GM18505 (cell line): ENCODE results near the gene CCDC171.

Experiments used
- ATAC-seq: cut with Tn5 transposase; IDR thresholded peaks from one replicate; pipeline ENCODE4 v1.9.1; 2021; ENCODE audit not compliant: unreplicated experiment
- POLR2A ChIP-seq: IDR thresholded peaks from 4 replicates; pipeline ENCODE4 v1.6.1; 2011; ENCODE audit warnings: borderline replicate concordance; ENCODE audit not compliant: insufficient read depth, insufficient read length; ENCODE audit errors: extremely low read depth

The CCDC171 gene

GRCh38 chr9:15885464-15885863 is 332.6 kb downstream of the CCDC171 start:
- ATAC-seq, result no peak
- no peak for TF ChIP-seq POLR2A

- no peak for ATAC-seq
- no peak for TF ChIP-seq POLR2A
These were observed 336.7 kb downstream of the CCDC171 start for GRCh38 chr9:15889555-15889954.

- ATAC-seq, result no peak
- no peak for TF ChIP-seq POLR2A
These were observed 348.7 kb downstream of the CCDC171 start for GRCh38 chr9:15901572-15901971.

- ATAC-seq, result no peak
- no peak for TF ChIP-seq POLR2A
These were observed 356.5 kb downstream of the CCDC171 start for GRCh38 chr9:15909297-15909696.

- ATAC-seq, result no peak
- TF ChIP-seq POLR2A, result no peak
These were observed 362.9 kb downstream of the CCDC171 start for GRCh38 chr9:15915711-15916110.

GRCh38 chr9:15927161-15927560 is 374.3 kb downstream of the CCDC171 start:
- no peak for TF ChIP-seq POLR2A
- ATAC-seq, result no peak

- ATAC-seq, result no peak
- no peak for TF ChIP-seq POLR2A
These were observed 382.9 kb downstream of the CCDC171 start for GRCh38 chr9:15935661-15936305.

- TF ChIP-seq POLR2A, result no peak
- ATAC-seq, result no peak
These were observed 383.6 kb downstream of the CCDC171 start for GRCh38 chr9:15936306-15936921.

GRCh38 chr9:15942831-15943424 is 390.1 kb downstream of the CCDC171 start:
- no peak for ATAC-seq
- TF ChIP-seq POLR2A, result no peak

GRCh38 chr9:15944341-15944740 is 391.5 kb downstream of the CCDC171 start:
- ATAC-seq, result no peak
- TF ChIP-seq POLR2A, result no peak

GRCh38 chr9:15959663-15960062 is 406.8 kb downstream of the CCDC171 start:
- ATAC-seq, result no peak
- no peak for TF ChIP-seq POLR2A

- no peak for TF ChIP-seq POLR2A
- ATAC-seq, result no peak
These were observed 408.4 kb downstream of the CCDC171 start for GRCh38 chr9:15961217-15961616.

GRCh38 chr9:15965246-15965745 is 412.5 kb downstream of the CCDC171 start:
- no peak for ATAC-seq
- no peak for TF ChIP-seq POLR2A

GRCh38 chr9:15966471-15966870 is 413.6 kb downstream of the CCDC171 start:
- TF ChIP-seq POLR2A, result no peak
- no peak for ATAC-seq
